Astrocyte (in vitro differentiated cells and primary cell): ENCODE data around the gene RNF223. TPM values are rescaled to one million over a fixed set of nuclear protein-coding genes. Genes with fewer than 3 reads are reported as not detected.

Source experiments
- DNase-seq: peaks from one replicate; pipeline ENCODE4 v3.0.0-alpha.2; 2010; ENCODE audit warnings: low read depth
- FAIRE-seq: peaks from 2 replicates; lab custom pipeline; 2011; peaks lifted over from hg19 to GRCh38; lab: Jason Lieb, UNC
- H2AFZ ChIP-seq: 2 replicates; pipeline ENCODE4 v1.6.0; 2012; ENCODE audit warnings: low read depth, low read length, inconsistent platforms
- H3K27ac ChIP-seq: 2 replicates; pipeline ENCODE4 v1.5.1; 2011; ENCODE audit warnings: low read depth, low read length, inconsistent platforms
- H3K27me3 ChIP-seq: 2 replicates; pipeline ENCODE4 v1.6.0; 2011; ENCODE audit warnings: low read length, inconsistent platforms; ENCODE audit not compliant: insufficient read depth
- H3K36me3 ChIP-seq: 2 replicates; pipeline ENCODE4 v1.5.1; 2011; ENCODE audit warnings: low read length, inconsistent platforms; ENCODE audit not compliant: insufficient read depth
- H3K4me1 ChIP-seq: 2 replicates; pipeline ENCODE4 v1.5.1; 2011; ENCODE audit warnings: low read length, inconsistent platforms; ENCODE audit not compliant: insufficient read depth
- H3K4me2 ChIP-seq: 2 replicates; pipeline ENCODE4 v1.6.0; 2012; ENCODE audit warnings: low read length, inconsistent platforms
- H3K4me3 ChIP-seq: 2 replicates; pipeline ENCODE4 v1.5.1; 2011; ENCODE audit warnings: low read depth, mild to moderate bottlenecking, low read length, inconsistent platforms; ENCODE audit not compliant: insufficient read depth
- H3K79me2 ChIP-seq: 2 replicates; pipeline ENCODE4 v1.6.0; 2012; ENCODE audit warnings: mild to moderate bottlenecking, low read length, inconsistent platforms; ENCODE audit not compliant: insufficient read depth
- H3K9ac ChIP-seq: 2 replicates; pipeline ENCODE4 v1.6.0; 2012; ENCODE audit warnings: mild to moderate bottlenecking, low read length, inconsistent platforms
- H3K9me3 ChIP-seq: 2 replicates; pipeline ENCODE4 v1.5.1; 2012; ENCODE audit warnings: low read depth, mild to moderate bottlenecking, low read length, inconsistent platforms; ENCODE audit not compliant: insufficient read depth
- H4K20me1 ChIP-seq: 2 replicates; pipeline ENCODE4 v1.6.0; 2012; ENCODE audit warnings: low read length, inconsistent platforms; ENCODE audit not compliant: insufficient read depth
- H3K27ac Mint-ChIP-seq: one replicate; pipeline ENCODE4 v1.8.0; 2021; ENCODE audit warnings: mild to moderate bottlenecking, mixed read lengths; ENCODE audit not compliant: unreplicated experiment
- H3K27me3 Mint-ChIP-seq: one replicate; pipeline ENCODE4 v1.8.0; 2021; ENCODE audit warnings: low read depth, mixed read lengths; ENCODE audit not compliant: unreplicated experiment
- H3K36me3 Mint-ChIP-seq: one replicate; pipeline ENCODE4 v1.8.0; 2021; ENCODE audit warnings: low read depth, mixed read lengths; ENCODE audit not compliant: unreplicated experiment
- H3K4me1 Mint-ChIP-seq: one replicate; pipeline ENCODE4 v1.8.0; 2021; ENCODE audit warnings: low read depth, mixed read lengths; ENCODE audit not compliant: unreplicated experiment
- H3K4me3 Mint-ChIP-seq: one replicate; pipeline ENCODE4 v1.8.0; 2021; ENCODE audit warnings: mild to moderate bottlenecking, moderate library complexity, mixed read lengths; ENCODE audit not compliant: unreplicated experiment
- H3K9me3 Mint-ChIP-seq: one replicate; pipeline ENCODE4 v1.8.0; 2021; ENCODE audit warnings: mild to moderate bottlenecking, mixed read lengths; ENCODE audit not compliant: unreplicated experiment
- CTCF ChIP-seq: IDR thresholded peaks from 2 replicates; pipeline ENCODE4 v1.5.1; 2011; ENCODE audit warnings: low read depth, mild to moderate bottlenecking, inconsistent platforms, low read length, moderate library complexity; ENCODE audit not compliant: insufficient read depth
- EZH2 ChIP-seq: IDR thresholded peaks from 2 replicates; pipeline ENCODE4 v1.6.1; 2012; ENCODE audit warnings: mild to moderate bottlenecking, low read length, inconsistent platforms; ENCODE audit not compliant: insufficient read depth
- total RNA-seq: library from RNA; stranded (reverse); gene quantifications from 2 replicates; pipeline ENCODE4 v1.2.1, GENCODE V29; 2021

RNF223 gene
- total RNA-seq, 1 donor from 2014 or later, result 0.18 TPM

DNA sequence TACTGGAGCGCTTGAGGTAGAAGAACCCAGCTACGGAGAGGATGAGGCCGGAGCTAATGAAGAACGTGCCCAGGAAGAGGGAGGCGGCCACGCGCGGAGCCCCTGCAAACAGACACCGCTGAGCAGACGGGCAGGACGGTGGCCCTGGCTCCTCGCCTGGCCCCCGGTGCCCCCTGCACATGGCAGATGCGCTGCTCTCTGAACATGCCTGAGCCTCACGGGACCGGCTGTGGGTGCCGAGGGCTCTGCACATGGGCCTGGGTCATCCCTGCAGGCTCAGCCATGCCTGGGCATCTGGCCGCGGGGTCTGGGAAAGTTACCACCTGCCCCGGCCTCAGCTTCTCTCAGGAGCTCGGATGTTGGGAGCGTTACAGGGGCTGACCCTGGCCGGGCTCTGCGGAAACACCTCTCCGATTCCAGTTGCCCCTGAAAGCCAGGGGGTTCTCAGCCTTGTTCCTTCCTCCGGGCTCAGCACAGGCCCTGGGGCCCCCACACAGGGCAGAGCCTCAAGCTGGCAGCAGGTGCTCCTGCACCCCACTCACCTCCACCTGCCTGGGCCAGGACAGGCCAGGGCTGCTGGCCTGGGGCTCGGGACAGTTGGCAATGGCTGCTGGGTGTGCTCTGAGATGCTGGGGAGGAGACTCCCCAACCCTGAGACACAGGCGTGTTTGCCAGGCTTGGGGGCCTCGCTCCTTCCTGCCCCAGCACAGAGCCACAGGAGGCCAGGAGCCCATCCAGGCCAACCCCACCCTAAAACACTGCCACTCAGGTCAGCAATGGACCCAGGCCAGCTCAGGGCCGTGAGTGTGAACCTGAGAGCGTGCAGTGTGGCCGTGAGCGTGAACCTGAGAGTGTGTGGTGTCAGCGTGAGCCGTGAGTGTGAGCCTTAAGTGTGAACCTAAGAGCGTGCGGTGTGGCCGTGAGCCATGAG lies 12.1 kb upstream of the RNF223 start:
- TF ChIP-seq EZH2 (no peak), CTCF (no peak)
- no peaks in the 10 kb centered on the region for H4K20me1 ChIP-seq
- peaks cover 8% of the 10 kb centered on the region for H3K36me3 Mint-ChIP-seq
- no peaks in the 10 kb centered on the region for H3K4me1 Mint-ChIP-seq
- no peak overlapping the region for H3K27ac Mint-ChIP-seq
- no peaks in the 10 kb centered on the region for H3K36me3 ChIP-seq
- no peaks in the 10 kb centered on the region for H3K27me3 ChIP-seq
- no peak overlapping the region for H3K4me3 Mint-ChIP-seq
- peaks cover 2% of the 10 kb centered on the region for H3K27me3 Mint-ChIP-seq
- H3K9ac ChIP-seq, result no peak overlapping the region
- H3K27ac ChIP-seq, result no peak overlapping the region
- no peak for DNase-seq
- no peaks in the 10 kb centered on the region for H3K4me1 ChIP-seq
- no peaks in the 10 kb centered on the region for H3K9me3 Mint-ChIP-seq
- H3K9me3 ChIP-seq, result no peaks in the 10 kb centered on the region
- no peak overlapping the region for H3K4me2 ChIP-seq
- H2AFZ ChIP-seq, result no peak overlapping the region
- H3K4me3 ChIP-seq, result no peak overlapping the region
- no peaks in the 10 kb centered on the region for H3K79me2 ChIP-seq
- no peak for FAIRE-seq

DNA sequence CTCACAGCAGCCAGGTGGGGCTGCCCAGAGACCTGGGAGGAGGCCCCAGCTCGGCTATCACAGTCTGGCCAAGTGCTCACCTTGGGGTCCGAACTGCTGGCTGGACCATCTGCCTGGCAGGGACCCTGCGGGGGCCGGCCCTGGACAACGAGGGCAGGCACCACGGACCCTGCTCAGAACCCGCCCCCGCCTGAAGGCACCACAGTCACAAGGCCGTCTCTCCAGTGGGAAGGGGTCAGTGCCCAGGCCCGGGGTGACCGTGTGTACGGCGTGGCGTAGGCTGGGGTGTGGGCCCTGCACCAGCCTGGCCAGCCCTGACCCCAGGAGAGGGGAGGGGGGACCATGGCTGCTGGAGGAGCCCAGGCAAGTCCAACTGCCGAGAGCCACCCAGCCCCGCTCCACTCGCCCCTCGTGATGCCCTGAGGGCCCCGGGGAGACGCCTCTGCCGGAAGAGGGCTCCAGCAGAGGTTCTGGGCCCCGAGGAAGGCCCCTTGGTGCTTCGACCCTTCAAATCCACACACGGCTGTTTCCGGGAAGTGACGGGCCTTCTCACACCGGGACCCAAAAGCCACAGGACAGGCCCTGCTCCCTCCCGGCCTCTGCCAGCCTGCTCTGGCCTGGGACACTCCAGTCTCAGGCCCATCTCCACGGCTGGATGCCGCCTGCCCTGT lies 11.2 kb upstream of the RNF223 start:
- no peak overlapping the region for H3K4me3 Mint-ChIP-seq
- no peaks in the 10 kb centered on the region for H3K9me3 Mint-ChIP-seq
- Histone ChIP-seq H3K79me2 (no peaks in the 10 kb centered on the region), H3K4me2 (no peak overlapping the region), H3K4me1 (peaks cover under 1% of the 10 kb centered on the region), H3K36me3 (no peaks in the 10 kb centered on the region), H4K20me1 (no peaks in the 10 kb centered on the region), H3K9ac (no peak overlapping the region), H2AFZ (no peak overlapping the region), H3K27ac (no peak overlapping the region), H3K9me3 (no peaks in the 10 kb centered on the region), H3K27me3 (no peaks in the 10 kb centered on the region), H3K4me3 (no peak overlapping the region)
- no peak overlapping the region for H3K27ac Mint-ChIP-seq
- no peak for DNase-seq
- H3K27me3 Mint-ChIP-seq, result peaks cover 2% of the 10 kb centered on the region
- no peaks in the 10 kb centered on the region for H3K4me1 Mint-ChIP-seq
- TF ChIP-seq EZH2, result no peak
- TF ChIP-seq CTCF, result no peak
- H3K36me3 Mint-ChIP-seq, result peaks cover 8% of the 10 kb centered on the region
- FAIRE-seq, result no peak
